HG03159 (cell line): ENCODE data around the gene GPRIN3.
"Not testable (repeated sequence)": the region's sequence is repeated elsewhere in the genome, so short reads cannot be mapped to it uniquely, and the experiment has no call there.

Experiments
- ATAC-seq: cut with Tn5 transposase; IDR thresholded peaks from one replicate; pipeline ENCODE4 v1.9.1; 2021; ENCODE audit warnings: mild to moderate bottlenecking, moderate library complexity; ENCODE audit not compliant: unreplicated experiment

The GPRIN3 gene

GRCh38 chr4:89221167-89221867, 86.3 kb downstream of the GPRIN3 start:
- no peak for ATAC-seq

DNA sequence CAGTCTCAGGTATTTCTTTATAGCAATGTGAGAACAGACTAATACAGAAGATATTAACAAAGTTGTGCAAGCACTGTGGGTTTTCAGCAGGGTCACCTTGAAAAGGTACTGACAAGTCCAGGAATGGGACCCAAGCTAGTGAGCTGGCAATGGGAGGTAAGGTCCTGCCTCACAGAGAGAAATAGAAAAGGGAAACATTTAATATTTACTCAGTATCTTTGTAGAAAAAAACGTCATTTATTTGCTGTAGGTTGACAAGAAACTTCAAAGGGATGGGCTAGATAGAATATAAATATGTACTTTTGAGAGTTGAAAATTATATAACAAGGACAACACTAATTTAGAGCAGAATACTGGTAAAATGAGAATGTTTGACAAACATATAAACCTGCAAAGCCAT, 89.0 kb downstream of the GPRIN3 start:
- ATAC-seq: no peak

GRCh38 chr4:89217604-89218003, 90.0 kb downstream of the GPRIN3 start:
- ATAC-seq: no peak

DNA sequence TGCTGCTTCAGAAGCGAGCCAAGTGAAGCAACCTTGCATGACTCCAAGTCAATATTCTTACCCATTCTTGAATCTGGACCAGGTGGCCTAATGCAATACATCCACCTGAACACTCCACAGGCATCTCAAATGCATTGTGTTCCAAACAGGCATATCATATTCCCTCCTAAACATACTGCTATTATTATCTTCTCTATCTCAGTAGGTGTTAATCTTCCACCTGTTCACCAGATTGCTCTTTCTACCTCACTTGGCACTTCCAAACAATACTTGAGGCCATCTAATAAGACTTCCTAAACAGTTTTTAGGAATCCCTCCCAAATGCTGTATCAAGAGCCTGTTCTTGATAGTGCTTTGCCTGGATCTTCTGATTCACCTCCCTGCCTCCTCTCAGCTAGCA, 90.7 kb downstream of the GPRIN3 start:
- ATAC-seq: no peak

- no peak for ATAC-seq
Observed at GRCh38 chr4:89216422-89216821, 91.2 kb downstream of the GPRIN3 start.

DNA sequence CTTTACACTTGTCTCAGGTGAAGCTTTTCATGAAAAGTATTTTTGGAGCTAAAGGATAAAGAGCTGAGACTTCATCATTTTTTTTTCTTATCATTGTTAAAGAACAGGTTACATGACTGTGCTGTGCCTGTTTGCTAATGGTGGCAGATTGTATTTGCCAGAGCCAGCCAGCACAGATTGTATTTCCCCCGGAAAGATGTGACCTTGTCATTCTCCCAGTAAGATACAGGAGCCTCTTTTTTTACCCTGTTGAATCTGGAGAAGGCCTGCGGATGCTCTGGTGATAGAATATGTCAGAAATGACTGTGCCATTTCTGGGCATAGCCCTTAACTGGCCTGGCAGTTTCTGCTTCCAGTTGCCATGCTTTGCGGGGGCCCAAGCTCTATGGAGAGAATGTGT, 91.9 kb downstream of the GPRIN3 start:
- no peak for ATAC-seq

GRCh38 chr4:89214308-89214707, 93.3 kb downstream of the GPRIN3 start:
- ATAC-seq: no peak

- ATAC-seq: no peak
Observed at GRCh38 chr4:89213382-89213701, 94.3 kb downstream of the GPRIN3 start.

DNA sequence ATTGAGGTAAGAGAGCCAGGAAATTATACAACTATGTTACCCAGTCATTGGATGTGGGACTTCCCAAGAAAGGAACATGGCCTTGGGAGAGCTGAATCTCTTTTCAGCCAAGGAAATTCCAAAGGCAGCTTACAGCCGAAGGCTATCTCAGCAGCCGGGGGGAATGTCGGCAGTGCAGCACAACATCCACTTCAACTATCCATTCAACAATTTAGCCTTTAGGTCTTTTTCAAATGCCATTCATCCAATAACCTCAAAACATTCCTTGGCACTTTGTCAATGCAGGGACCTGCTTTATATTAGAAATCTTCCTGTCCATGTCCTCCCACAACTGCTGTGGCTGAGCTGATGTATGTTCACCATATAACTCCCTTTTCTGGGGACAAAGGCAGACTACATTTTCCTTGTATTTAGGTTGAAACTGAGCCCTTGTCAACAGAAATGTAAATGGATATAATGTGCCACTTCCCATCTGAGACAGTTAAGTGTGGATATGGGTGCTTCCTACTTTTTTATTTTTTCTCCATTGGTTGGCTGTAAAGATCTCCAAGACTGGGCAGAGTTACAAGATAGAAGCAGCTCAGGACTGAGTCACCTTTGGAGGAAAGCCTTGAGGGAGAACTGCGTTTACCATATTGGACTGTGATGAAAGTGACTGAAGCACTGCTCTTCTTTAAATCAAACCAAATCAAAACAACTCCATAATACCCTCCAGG, 94.8 kb downstream of the GPRIN3 start:
- ATAC-seq: no peak

DNA sequence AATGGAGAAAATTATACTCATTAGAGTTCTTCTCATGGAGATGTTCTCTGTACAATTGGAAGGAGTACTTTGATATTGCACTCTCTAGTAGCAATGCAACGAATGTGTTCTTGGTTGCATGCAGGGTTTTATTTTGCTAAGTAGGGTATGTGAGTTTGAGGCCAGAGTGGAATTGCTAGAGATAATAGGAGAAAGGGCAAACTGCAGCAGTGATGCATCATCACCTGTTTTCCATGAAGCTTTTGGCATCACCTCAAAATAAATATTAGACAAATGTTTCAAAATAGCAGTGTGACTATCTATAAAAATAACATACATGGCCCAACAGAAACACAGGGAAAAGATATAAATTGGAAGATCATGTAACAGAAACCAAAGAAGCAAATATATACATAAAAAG, 103.0 kb downstream of the GPRIN3 start:
- no peak for ATAC-seq

DNA sequence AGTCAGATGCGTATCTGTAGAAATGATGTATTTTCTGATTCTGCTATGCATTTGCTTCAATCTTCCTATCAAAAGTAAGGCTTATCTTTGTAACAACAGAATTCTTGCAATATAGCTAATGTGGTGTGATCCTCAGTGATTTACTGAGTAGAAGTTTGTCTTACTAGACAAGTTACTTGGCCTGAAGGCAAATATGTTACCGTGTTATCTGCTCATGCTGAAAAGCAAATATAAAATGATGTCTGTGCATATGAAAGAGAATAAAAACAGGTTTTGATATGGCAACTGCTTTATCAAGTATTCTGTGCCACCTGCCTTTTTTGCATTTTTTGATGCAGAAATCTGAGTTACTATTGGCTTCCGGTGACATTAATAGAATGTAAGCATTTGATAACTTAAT, 103.7 kb downstream of the GPRIN3 start:
- no peak for ATAC-seq

DNA sequence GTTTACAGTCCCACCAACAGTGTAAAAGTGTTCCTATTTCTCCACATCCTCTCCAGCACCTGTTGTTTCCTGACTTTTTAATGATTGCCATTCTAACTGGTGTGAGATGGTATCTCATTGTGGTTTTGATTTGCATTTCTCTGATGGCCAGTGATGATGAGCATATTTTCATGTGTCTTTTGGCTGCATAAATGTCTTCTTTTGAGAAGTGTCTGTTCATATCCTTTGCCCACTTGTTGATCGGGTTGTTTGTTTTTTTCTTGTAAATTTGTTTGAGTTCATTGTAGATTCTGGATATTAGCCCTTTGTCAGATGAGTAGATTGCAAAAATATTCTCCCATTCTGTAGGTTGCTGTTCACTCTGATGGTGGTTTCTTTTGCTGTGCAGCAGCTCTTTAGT, 108.2 kb downstream of the GPRIN3 start:
- ATAC-seq: not testable (repeated sequence)

GRCh38 chr4:89197920-89198319, 109.7 kb downstream of the GPRIN3 start:
- no peak for ATAC-seq

- no peak for ATAC-seq
Observed at GRCh38 chr4:89196745-89197144, 110.9 kb downstream of the GPRIN3 start.

GRCh38 chr4:89196056-89196674, 111.4 kb downstream of the GPRIN3 start:
- no peak for ATAC-seq

- ATAC-seq: no peak
Observed at GRCh38 chr4:89193843-89194242, 113.8 kb downstream of the GPRIN3 start.
